IMR-90 (cell line): ENCODE measurements around the gene RHOT2. TPM values are rescaled to one million over a fixed set of nuclear protein-coding genes. Genes with fewer than 3 reads are reported as not detected.

ENCODE experiments used
- ATAC-seq: fragments of 200-7000 bp; cut with Tn5 transposase; 2 replicates; pipeline ENCODE4 v1.9.1; 2020; ENCODE audit warnings: low read depth, mild to moderate bottlenecking, moderate library complexity
- BruUV-seq: library from RNA; stranded (reverse); fragments of 400-500 nt; replicated peaks from 2 replicates; lab custom pipeline; 2021; lab: Mats Ljungman, UMichigan
- CTCF ChIA-PET: fragments of 300-600 bp; formaldehyde crosslinking; extraction: SDS; loops from one replicate; lab custom pipeline; 2021; ENCODE audit warnings: antibody characterized with exemption; lab: Yijun Ruan, JAX
- POLR2A ChIA-PET: fragments of 300-600 bp; sonication (Branson Sonifier 250); formaldehyde crosslinking; loops from one replicate; lab custom pipeline; 2022; ENCODE audit warnings: antibody characterized with exemption; ENCODE audit not compliant: unreplicated experiment; lab: Charles Lee
- DNase-seq: peaks from one replicate; pipeline ENCODE4 v3.0.0; 2013
- H2AFZ ChIP-seq: replicated peaks from 2 replicates; pipeline ENCODE3; 2013; ENCODE audit warnings: low read length, mild to moderate bottlenecking; ENCODE audit not compliant: poor library complexity
- H2AK5ac ChIP-seq: 2 replicates; pipeline ENCODE4 v1.6.1; 2013; ENCODE audit warnings: low read depth, low read length, inconsistent platforms
- H2AK9ac ChIP-seq: replicated peaks from 2 replicates; pipeline ENCODE3; 2013; ENCODE audit warnings: mild to moderate bottlenecking, low read depth, low read length, moderate library complexity; ENCODE audit not compliant: poor library complexity
- H2BK120ac ChIP-seq: 2 replicates; pipeline ENCODE4 v1.6.1; 2013; ENCODE audit warnings: low read depth, low read length, inconsistent platforms
- H2BK15ac ChIP-seq: 3 replicates; pipeline ENCODE4 v1.6.1; 2013; ENCODE audit warnings: low read depth, low read length, inconsistent platforms
- H2BK20ac ChIP-seq: 2 replicates; pipeline ENCODE4 v1.6.1; 2013; ENCODE audit warnings: low read depth, mild to moderate bottlenecking, inconsistent platforms, low read length, moderate library complexity
- H2BK5ac ChIP-seq: 2 replicates; pipeline ENCODE4 v1.6.1; 2013; ENCODE audit warnings: mild to moderate bottlenecking, low read depth, low read length, inconsistent platforms; ENCODE audit not compliant: poor library complexity, severe bottlenecking
- H3K14ac ChIP-seq: replicated peaks from 2 replicates; pipeline ENCODE4 v1.6.1; 2013; ENCODE audit warnings: low read depth, low read length, inconsistent platforms
- H3K18ac ChIP-seq: 2 replicates; pipeline ENCODE4 v1.6.1; 2013; ENCODE audit warnings: low read depth, low read length, control low read depth
- H3K23ac ChIP-seq: 2 replicates; pipeline ENCODE4 v1.6.1; 2013; ENCODE audit warnings: low read depth, low read length, inconsistent platforms
- H3K27ac ChIP-seq: 2 replicates; pipeline ENCODE4 v1.5.1; 2013; ENCODE audit warnings: mild to moderate bottlenecking, control low read depth, low read length; ENCODE audit not compliant: insufficient read depth
- H3K27me3 ChIP-seq: 2 replicates; pipeline ENCODE4 v1.6.1; 2013; ENCODE audit warnings: low read length; ENCODE audit not compliant: control insufficient read depth, insufficient read depth
- H3K36me3 ChIP-seq: 2 replicates; pipeline ENCODE4 v1.6.1; 2013; ENCODE audit warnings: low read length, mixed read lengths; ENCODE audit not compliant: control insufficient read depth, insufficient read depth
- H3K4ac ChIP-seq: 2 replicates; pipeline ENCODE4 v1.6.1; 2013; ENCODE audit warnings: low read depth, low read length, inconsistent platforms
- H3K4me1 ChIP-seq: 2 replicates; pipeline ENCODE4 v1.6.1; 2013; ENCODE audit warnings: low read length, mixed read lengths; ENCODE audit not compliant: control insufficient read depth, insufficient read depth
- H3K4me2 ChIP-seq: 2 replicates; pipeline ENCODE4 v1.6.1; 2013; ENCODE audit warnings: low read depth, mild to moderate bottlenecking, control low read depth, low read length, moderate library complexity
- H3K4me3 ChIP-seq: 2 replicates; pipeline ENCODE4 v1.5.1; 2013; ENCODE audit warnings: low read depth, mild to moderate bottlenecking, control low read depth, low read length, moderate library complexity; ENCODE audit not compliant: insufficient read depth
- H3K56ac ChIP-seq: 2 replicates; pipeline ENCODE4 v1.6.1; 2013; ENCODE audit warnings: low read length, inconsistent platforms; ENCODE audit not compliant: insufficient read depth; ENCODE audit errors: extremely low read depth
- H3K79me1 ChIP-seq, 2 experiments: 2 replicates each; pipeline ENCODE4 v1.6.1; 2013; ENCODE audit warnings: low read length in 2 of 2, inconsistent platforms in 1 of 2, low read depth in 1 of 2
- H3K9ac ChIP-seq: 2 replicates; pipeline ENCODE4 v1.6.1; 2013; ENCODE audit warnings: low read depth, low read length, control low read depth
- H3K9me1 ChIP-seq: 2 replicates; pipeline ENCODE4 v1.6.1; 2013; ENCODE audit warnings: low read length, inconsistent platforms; ENCODE audit not compliant: insufficient read depth
- H3K9me3 ChIP-seq: 2 replicates; pipeline ENCODE4 v1.6.1; 2013; ENCODE audit warnings: low read length; ENCODE audit not compliant: control insufficient read depth, insufficient read depth
- H4K20me1 ChIP-seq: 2 replicates; pipeline ENCODE4 v1.6.1; 2013; ENCODE audit warnings: low read length, inconsistent platforms; ENCODE audit not compliant: insufficient read depth
- H4K5ac ChIP-seq: 2 replicates; pipeline ENCODE4 v1.6.1; 2013; ENCODE audit warnings: mild to moderate bottlenecking, low read depth, low read length, control low read depth
- H4K8ac ChIP-seq, 2 experiments: 2 replicates each; pipeline ENCODE4 v1.6.1; 2013; ENCODE audit warnings: low read depth in 2 of 2, low read length in 2 of 2, control low read depth in 1 of 2, inconsistent platforms in 1 of 2
- H4K91ac ChIP-seq: 2 replicates; pipeline ENCODE4 v1.6.1; 2013; ENCODE audit warnings: low read depth, low read length, inconsistent platforms; ENCODE audit not compliant: insufficient read depth
- BHLHE40 ChIP-seq: fragments of 150-350 bp; IDR thresholded peaks from 2 replicates; pipeline ENCODE4 v1.6.1; 2016; ENCODE audit warnings: mild to moderate bottlenecking, low read depth, low read length
- CEBPB ChIP-seq: IDR thresholded peaks from 2 replicates; pipeline ENCODE4 v1.6.1; 2012; ENCODE audit warnings: low read depth, low read length, improper control_type of control experiment
- CHD1 ChIP-seq: IDR thresholded peaks from 2 replicates; pipeline ENCODE4 v1.6.1; 2012; ENCODE audit warnings: low read depth, low read length, improper control_type of control experiment
- ELK1 ChIP-seq: fragments of 150-350 bp; IDR thresholded peaks from 2 replicates; pipeline ENCODE4 v1.6.1; 2016; ENCODE audit warnings: low read depth, mild to moderate bottlenecking, low read length, moderate library complexity, borderline replicate concordance
- MAZ ChIP-seq: IDR thresholded peaks from 2 replicates; pipeline ENCODE4 v1.6.1; 2012; ENCODE audit warnings: low read depth, mild to moderate bottlenecking, low read length, improper control_type of control experiment, moderate library complexity, borderline replicate concordance
- MXI1 ChIP-seq: IDR thresholded peaks from 2 replicates; pipeline ENCODE4 v1.6.1; 2012; ENCODE audit warnings: low read depth, mild to moderate bottlenecking, low read length, moderate library complexity, borderline replicate concordance
- POLR2A ChIP-seq: IDR thresholded peaks from 2 replicates; pipeline ENCODE4 v1.6.1; 2012; ENCODE audit warnings: mild to moderate bottlenecking, low read depth, low read length
- RAD21 ChIP-seq: IDR thresholded peaks from 2 replicates; pipeline ENCODE4 v1.6.1; 2012; ENCODE audit warnings: low read length, improper control_type of control experiment
- RCOR1 ChIP-seq: IDR thresholded peaks from 2 replicates; pipeline ENCODE4 v1.6.1; 2012; ENCODE audit warnings: mild to moderate bottlenecking, low read length, improper control_type of control experiment; ENCODE audit not compliant: insufficient replicate concordance
- RFX5 ChIP-seq: IDR thresholded peaks from 2 replicates; pipeline ENCODE4 v1.8.0; 2012; ENCODE audit warnings: low read depth, mild to moderate bottlenecking, low read length, moderate library complexity
- SMC3 ChIP-seq: fragments of 150-350 bp; IDR thresholded peaks from 2 replicates; pipeline ENCODE4 v1.6.1; 2016; ENCODE audit warnings: low read depth, mild to moderate bottlenecking, antibody characterized with exemption, low read length, moderate library complexity
- USF2 ChIP-seq: fragments of 150-350 bp; IDR thresholded peaks from 2 replicates; pipeline ENCODE4 v1.6.1; 2017; ENCODE audit warnings: mild to moderate bottlenecking, antibody characterized with exemption, low read length, low read depth
- WGBS, 2 experiments: methylation state at CpG; one replicate each; pipeline versions ENCODE4 v1.1.5 to v1.1.7; 2013; ENCODE audit warnings: missing lambda C conversion rate in 2 of 2; ENCODE audit not compliant: insufficient read length in 1 of 2; ENCODE audit errors: extremely low coverage in 2 of 2; 5-methylcytosine and 5-hydroxymethylcytosine counted together
- dilution Hi-C: fragments of 300-500 bp; cut with HindIII; formaldehyde crosslinking; loops from one replicate; pipeline ENCODE4 v1.14.3; 2018; ENCODE audit warnings: low sequenced_read_pairs; ENCODE audit not compliant: unreplicated experiment
- in situ Hi-C: fragments of 300-500 bp; cut with MboI; formaldehyde crosslinking; loops from 3 replicates; pipeline ENCODE4 v1.14.3; 2019; ENCODE audit warnings: low sequenced_read_pairs, inconsistent platforms, mixed read lengths
- intact Hi-C: fragments of 100-400 bp; cut with micrococcal nuclease; formaldehyde crosslinking; loops from 2 replicates; pipeline ENCODE4 v1.10.0; 2022
- polyA plus RNA-seq, 3 experiments: library from polyadenylated mRNA; depleted of rRNA; stranded (reverse); fragments of >200 nt; gene quantifications; 2 replicates each; pipeline ENCODE4 v1.2.3, GENCODE V29; 2012; ENCODE audit warnings: low replicate concordance in 1 of 3
- total RNA-seq: library from RNA; depleted of rRNA; stranded (reverse); fragments of >200 nt; gene quantifications from 2 replicates; pipeline ENCODE4 v1.2.3, GENCODE V29; 2012

Gene RHOT2
- total and polyA plus RNA-seq, 2 of the 4 experiments (the other 2 are of a cell fraction), result 20.3 to 181 TPM

GRCh38 chr16:672851-673250 is 4.9 kb downstream of the RHOT2 start:
- Histone ChIP-seq H3K36me3 (peaks cover 47% of the 10 kb centered on the region), H4K20me1 (peaks cover 27% of the 10 kb centered on the region), H3K79me1 (peaks cover 0 to 37% of the 10 kb centered on the region in 2 experiments; a peak in 1 of 4 replicates), H2BK20ac (no peak overlapping the region), H3K27me3 (no peaks in the 10 kb centered on the region), H2BK120ac (no peak overlapping the region), H4K5ac (no peak overlapping the region), H3K9me1 (no peaks in the 10 kb centered on the region; the same call in 1 of the 2 replicates), H3K18ac (no peak overlapping the region), H3K27ac (no peak overlapping the region), H2BK5ac (no peak overlapping the region), H4K91ac (no peak overlapping the region), H3K4me2 (no peak overlapping the region), H2AK9ac (no peak overlapping the region), H4K8ac (no peak overlapping the region), H3K14ac (no peak overlapping the region), H3K9me3 (no peaks in the 10 kb centered on the region), H3K4me3 (no peak overlapping the region), H3K56ac (no peak overlapping the region), H3K4me1 (peaks cover 14% of the 10 kb centered on the region), H2AFZ (no peak overlapping the region), H2AK5ac (no peak overlapping the region), H3K4ac (no peak overlapping the region), H3K23ac (no peak overlapping the region), H3K9ac (no peak overlapping the region), H2BK15ac (no peak overlapping the region)
- DNase-seq, result no peak
- 98% methylated on average over 11 of the region's 21 CpGs; no CpG with 5 or more reads in 1 of the 2 experiments for WGBS, 2 experiments
- in situ Hi-C loops (no loop called here), intact Hi-C loops (no loop called here), dilution Hi-C loops (no loop called here)
- ATAC-seq, result no peak
- ChIA-PET CTCF (no interaction called here), POLR2A (no interaction called here)
- no peak for TF ChIP-seq MAZ
- no peak for TF ChIP-seq USF2
- no peak for TF ChIP-seq CHD1
- no peak for TF ChIP-seq BHLHE40
- TF ChIP-seq ELK1, result no peak
- TF ChIP-seq RAD21, result no peak
- no peak for TF ChIP-seq MXI1
- no peak for TF ChIP-seq POLR2A
- TF ChIP-seq CEBPB, result no peak
- TF ChIP-seq SMC3, result no peak
- TF ChIP-seq RFX5, result no peak
- no peak for TF ChIP-seq RCOR1
- no TSS peak for BruUV-seq
